Left lung (tissue), 10 donors: Measurements from ENCODE around the gene MYMX. TPM values are rescaled to one million over a fixed set of nuclear protein-coding genes. Genes with fewer than 3 reads are reported as not detected.

Experiments used
- ATAC-seq: fragments of 200-7000 bp; cut with Tn5 transposase; one replicate; pipeline ENCODE4 v1.9.1; 2020; ENCODE audit warnings: moderate library complexity
- DNase-seq, 4 donors: peaks; one replicate each; pipeline ENCODE4 v3.0.0-alpha.2; 2013 to 2020
- H3K27ac ChIP-seq, 2 donors: fragments of 200-600 bp; sonication (generic) in 1 of 2; one replicate each; pipeline versions ENCODE4 v1.5.0 to v1.8.0; 2020 to 2021
- H3K27me3 ChIP-seq, 2 donors: fragments of 200-600 bp; sonication (generic) in 1 of 2; one replicate each; pipeline versions ENCODE4 v1.5.0 to v1.8.0; 2020 to 2021
- H3K36me3 ChIP-seq, 2 donors: fragments of 200-600 bp; sonication (generic) in 1 of 2; one replicate each; pipeline versions ENCODE4 v1.5.0 to v1.8.0; 2020 to 2021
- H3K4me1 ChIP-seq, 2 donors: fragments of 200-600 bp; one replicate each; pipeline ENCODE4 v1.8.0; 2021
- H3K4me3 ChIP-seq, 2 donors: fragments of 200-600 bp; sonication (generic) in 1 of 2; one replicate each; pipeline versions ENCODE4 v1.5.0 to v1.8.0; 2020 to 2021; ENCODE audit warnings: mild to moderate bottlenecking in 1 of 2
- H3K9me3 ChIP-seq, 2 donors: fragments of 200-600 bp; sonication (generic) in 1 of 2; one replicate each; pipeline versions ENCODE4 v1.5.0 to v1.8.0; 2020 to 2021
- CTCF ChIP-seq, 2 donors: fragments of 200-600 bp; sonication (generic) in 1 of 2; IDR thresholded peaks; one replicate each; pipeline versions ENCODE4 v1.5.0 to v1.8.0; 2021; ENCODE audit warnings: antibody characterized with exemption in 2 of 2
- intact Hi-C, 2 donors: fragments of 100-400 bp; cut with DNase I; formaldehyde crosslinking; loops; one replicate each; pipeline versions ENCODE4 v1.11.2 to v1.14.2; 2022
- polyA plus RNA-seq, 6 donors: library from polyadenylated mRNA; unstranded; fragments of 120-200 nt; gene quantifications; one replicate each; pipeline ENCODE4 v1.2.1, GENCODE V29; 2013; ENCODE audit not compliant: insufficient read length in 6 of 6
- total RNA-seq, 2 donors: library from RNA; stranded (reverse); fragmentation: NEBNext Ultra II Directional; extraction: Animal tissue kit (Norgen Biotek cat#: 25700); gene quantifications; one replicate each; pipeline ENCODE4 v1.2.1, GENCODE V29; 2021
- donor health status: DM: no; HTN: yes; CAD: no.
- donor health status: DM: no; HTN: no; CAD: no.

Gene MYMX
- total and polyA plus RNA-seq, 8 donors, result 0.21 to 0.79 (median 0.33) TPM; not detected in 2

GRCh38 chr6:44186635-44187025 lies 30.1 kb upstream of the MYMX start:
- Histone ChIP-seq H3K27ac (no peak overlapping the region), H3K4me3 (no peak overlapping the region), H3K36me3 (no peaks in the 10 kb centered on the region), H3K4me1 (no peaks in the 10 kb centered on the region), H3K27me3 (no peaks in the 10 kb centered on the region), H3K9me3 (no peaks in the 10 kb centered on the region)
- ATAC-seq (no peak), DNase-seq (no peak)
- no peak for TF ChIP-seq CTCF (IDR thresholded peaks at IDR 0.05)
- intact Hi-C loops, result no loop called here

- ATAC-seq (no peak), DNase-seq (no peak)
- Histone ChIP-seq H3K27ac (no peak overlapping the region), H3K4me1 (peaks cover 0 to 5% of the 10 kb centered on the region in 2 donors), H3K9me3 (no peaks in the 10 kb centered on the region), H3K36me3 (no peaks in the 10 kb centered on the region), H3K4me3 (no peak overlapping the region), H3K27me3 (no peaks in the 10 kb centered on the region)
- no peak for TF ChIP-seq CTCF (IDR thresholded peaks at IDR 0.05)
- intact Hi-C loops, result no loop called here
Observed at GRCh38 chr6:44188819-44189218, 27.9 kb upstream of the MYMX start.

GRCh38 chr6:44189257-44189656 lies 27.5 kb upstream of the MYMX start:
- H3K36me3 ChIP-seq, result no peaks in the 10 kb centered on the region
- no peaks in the 10 kb centered on the region for H3K9me3 ChIP-seq
- TF ChIP-seq CTCF (IDR thresholded peaks at IDR 0.05), result no peak
- intact Hi-C loops, result no loop called here
- DNase-seq, result no peak
- no peaks in the 10 kb centered on the region for H3K27me3 ChIP-seq
- no peak for ATAC-seq
- H3K27ac ChIP-seq, result no peak overlapping the region
- H3K4me3 ChIP-seq, result no peak overlapping the region
- H3K4me1 ChIP-seq, result peaks cover 0 to 5% of the 10 kb centered on the region in 2 donors

GRCh38 chr6:44190715-44191114 lies 26.0 kb upstream of the MYMX start:
- H3K27ac ChIP-seq, result no peak overlapping the region
- intact Hi-C loops, result no loop called here
- H3K27me3 ChIP-seq, result no peaks in the 10 kb centered on the region
- no peak overlapping the region for H3K4me3 ChIP-seq
- H3K4me1 ChIP-seq, result peaks cover 0 to 5% of the 10 kb centered on the region in 2 donors
- ATAC-seq, result no peak
- H3K36me3 ChIP-seq, result no peaks in the 10 kb centered on the region
- DNase-seq, result no peak
- no peak for TF ChIP-seq CTCF (IDR thresholded peaks at IDR 0.05)
- H3K9me3 ChIP-seq, result no peaks in the 10 kb centered on the region

- Histone ChIP-seq H3K4me1 (peaks cover 0 to 5% of the 10 kb centered on the region in 2 donors), H3K9me3 (no peaks in the 10 kb centered on the region), H3K4me3 (peak overlapping the region in 1 of 2 donors; percentile 14), H3K27me3 (no peaks in the 10 kb centered on the region), H3K27ac (no peak overlapping the region), H3K36me3 (no peaks in the 10 kb centered on the region)
- DNase-seq (peak in 1 of 4 donors; percentile 14), ATAC-seq (peak; percentile 94)
- no peak for TF ChIP-seq CTCF (IDR thresholded peaks at IDR 0.05)
- intact Hi-C loops, result no loop called here
Observed at GRCh38 chr6:44192428-44193041, 24.2 kb upstream of the MYMX start.
